Lower leg skin (tissue), 3 donors: ENCODE results near the gene NFIA.

Experiments used
- CTCF ChIP-seq, 3 donors: fragments of 450-650 bp; IDR thresholded peaks; one replicate each; pipeline ENCODE4 v1.5.1; 2016; ENCODE audit warnings: antibody characterized with exemption in 3 of 3, mild to moderate bottlenecking in 3 of 3, moderate library complexity in 2 of 3
- POLR2A ChIP-seq, 2 donors: fragments of 450-650 bp; IDR thresholded peaks; one replicate each; pipeline ENCODE4 v1.6.1; 2016 to 2017; ENCODE audit warnings: antibody characterized with exemption in 2 of 2, mild to moderate bottlenecking in 1 of 2, moderate library complexity in 1 of 2

- TF ChIP-seq CTCF (IDR thresholded peaks at IDR 0.05): peak in 1 of 3 donors; percentile 95
- no peak for TF ChIP-seq POLR2A (IDR thresholded peaks at IDR 0.05)
These were observed 371.0 kb downstream of the NFIA start for GRCh38 chr1:61453111-61453961.
